NCI-H1092 treated with DMSO at 0.1 percent for 48 hours (cell line): ENCODE results near the gene CAMTA1.
A peak's percentile ranks its signal among the peaks of the same experiment; 100 is the strongest.

Experiments used
- DNase-seq: peaks from one replicate; lab custom pipeline; 2025; lab: John Stamatoyannopoulos, UW

CAMTA1 gene

DNA sequence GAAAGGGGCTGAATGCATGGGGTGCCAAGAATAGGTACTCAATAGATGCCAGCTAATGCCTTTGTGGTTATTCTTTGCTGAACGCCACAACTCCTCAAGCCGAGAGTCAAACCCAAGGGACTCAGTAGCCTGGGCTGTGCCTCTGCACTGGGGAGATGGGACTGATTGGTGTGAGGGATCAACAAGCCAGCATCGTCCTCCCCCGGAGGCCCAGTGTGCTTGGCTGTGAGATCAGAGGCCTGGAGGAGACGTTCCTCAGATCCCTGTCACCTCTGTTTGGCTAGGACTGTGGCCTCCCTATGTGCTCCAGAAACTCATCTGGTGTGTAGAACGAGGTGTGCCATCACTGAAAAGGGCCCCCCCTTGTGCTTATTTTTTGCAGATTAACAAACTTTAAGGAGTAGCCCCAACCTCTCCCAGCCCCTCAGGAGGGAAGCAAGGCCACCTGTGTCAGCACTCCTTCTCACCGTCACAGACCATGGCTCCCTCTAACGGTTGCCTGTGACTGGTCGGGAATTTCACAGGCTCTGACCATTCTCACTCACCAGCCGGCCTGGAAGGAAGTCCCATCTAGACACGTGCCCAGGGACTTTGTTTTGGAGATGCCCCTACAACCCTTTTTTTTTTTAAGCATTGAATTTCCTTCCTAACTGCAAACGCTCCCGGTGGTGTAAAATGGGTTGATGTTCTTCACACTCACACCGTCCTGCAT lies 791.8 kb downstream of the CAMTA1 start:
- DNase-seq = no peak

DNA sequence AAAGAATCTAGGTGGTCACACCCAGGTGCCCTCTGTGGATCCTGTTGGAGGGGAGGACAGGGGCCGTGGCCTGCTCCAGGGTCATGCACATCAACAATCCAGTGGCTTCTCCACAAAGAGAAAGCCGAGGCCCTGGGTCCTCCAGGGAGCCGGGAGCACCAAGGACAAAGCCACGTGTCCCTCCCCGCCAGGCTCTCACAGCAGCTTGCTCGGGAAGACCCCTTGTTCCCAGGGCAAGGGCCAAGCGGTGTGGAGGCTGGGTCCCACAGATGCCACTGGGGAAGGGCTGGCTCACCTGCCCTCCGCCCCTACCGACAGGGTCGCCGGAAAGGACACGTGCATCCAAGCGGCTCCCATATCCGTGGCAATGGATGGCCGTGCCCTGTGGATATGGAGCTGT lies 793.0 kb downstream of the CAMTA1 start:
- DNase-seq = no peak

DNA sequence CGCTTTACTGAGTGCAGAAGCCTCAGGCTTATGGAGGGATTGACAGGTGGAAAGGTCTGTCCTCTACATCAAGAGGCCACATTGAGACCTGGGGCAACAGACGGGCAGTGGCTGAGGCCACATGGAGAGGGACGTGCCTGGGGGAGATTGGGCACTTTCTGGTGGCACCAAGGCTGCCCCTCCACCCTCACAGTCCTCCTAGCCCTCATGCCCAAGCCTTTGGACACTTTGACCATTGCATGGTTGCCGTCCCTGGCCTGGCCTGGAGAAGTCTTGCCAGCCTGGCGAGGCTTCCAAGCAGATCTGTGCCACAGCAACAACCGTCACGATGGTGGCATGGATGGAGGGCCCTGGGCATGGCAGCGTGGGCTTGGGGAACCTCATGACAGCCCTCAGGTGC lies 793.8 kb downstream of the CAMTA1 start:
- no peak for DNase-seq

DNA sequence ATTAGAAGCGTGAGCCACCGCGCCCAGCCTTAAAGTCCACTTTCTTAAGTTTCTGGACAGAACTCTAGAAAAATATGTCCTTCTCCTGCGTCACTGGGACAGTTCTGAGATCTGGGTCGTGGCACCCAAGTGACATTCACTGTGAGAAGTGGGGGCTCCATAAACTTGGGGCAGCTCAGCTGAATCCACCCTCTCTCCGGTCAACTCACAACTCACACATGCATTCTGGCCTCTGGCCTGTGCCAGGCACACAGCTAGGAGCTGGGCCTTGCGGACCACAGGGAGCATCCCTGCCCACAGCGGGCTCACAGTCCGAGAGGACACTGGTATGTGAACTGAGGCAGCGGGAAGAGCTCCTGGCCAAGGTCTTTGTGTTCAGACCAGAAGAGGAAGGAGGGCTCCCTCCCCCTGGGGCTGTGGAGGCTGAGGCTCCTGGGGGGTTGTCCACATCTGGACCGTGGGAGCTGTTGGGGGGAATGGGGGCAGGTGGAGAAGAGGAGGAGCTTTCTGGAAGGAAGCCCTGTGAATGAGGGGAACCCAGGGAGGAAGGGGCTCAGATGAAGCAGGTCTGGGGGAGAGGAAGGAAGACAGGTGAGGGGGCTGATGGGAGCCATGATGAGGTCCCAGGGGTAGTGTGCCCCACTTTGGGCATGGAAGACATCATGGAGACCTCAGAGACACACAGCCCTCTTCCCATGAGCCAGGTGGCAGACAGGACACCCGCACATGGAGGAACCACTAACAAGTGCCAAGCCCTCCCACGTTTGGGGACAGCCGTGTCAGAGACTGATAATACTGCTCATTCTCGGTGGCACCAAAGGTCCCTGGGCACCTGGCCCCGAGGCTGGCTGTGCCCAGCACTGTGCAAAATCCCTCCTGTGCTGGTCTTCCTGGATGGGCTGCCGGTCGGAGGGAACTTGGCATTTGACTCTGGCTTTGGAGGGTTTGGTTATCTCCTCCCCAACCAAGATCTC lies 794.9 kb downstream of the CAMTA1 start:
- no peak for DNase-seq

DNA sequence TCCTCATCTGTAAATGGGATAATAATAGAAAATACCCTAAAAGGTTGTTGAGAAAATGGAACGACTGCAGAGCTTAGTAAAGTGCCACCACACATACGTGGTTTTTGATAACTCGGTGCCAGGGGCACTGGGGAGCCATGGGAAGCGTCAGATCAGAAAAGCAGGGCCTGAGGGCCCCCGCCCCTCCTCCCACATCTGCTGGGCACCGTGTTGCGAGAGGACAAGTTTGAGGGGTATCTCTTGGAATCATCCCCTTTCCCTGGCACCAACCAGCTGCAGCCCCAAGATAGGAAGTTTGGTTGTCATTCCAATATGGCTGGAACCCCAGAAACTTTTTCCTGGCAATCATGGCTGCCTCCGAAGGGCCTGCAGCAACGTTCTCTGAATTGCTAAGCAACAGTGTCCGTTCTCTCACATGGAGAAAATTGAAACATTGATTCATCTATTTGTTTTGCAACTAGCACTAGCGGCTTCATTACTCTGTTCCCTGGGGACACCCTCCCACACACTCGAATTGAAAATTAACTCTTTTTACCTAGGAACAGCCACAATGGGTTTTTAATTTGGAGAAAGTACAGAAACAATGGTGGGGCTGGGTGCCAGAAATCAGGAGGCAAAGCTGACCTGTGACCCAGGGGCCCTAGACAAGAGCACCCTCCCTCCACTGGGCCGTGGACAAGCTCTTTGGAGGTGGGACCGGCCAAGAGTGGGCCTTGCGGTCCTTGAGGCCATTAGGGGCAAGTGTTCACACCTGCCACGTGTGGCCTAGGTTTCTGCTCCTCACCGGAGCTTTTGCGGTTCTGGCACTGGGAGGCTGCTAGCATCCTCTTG lies 795.9 kb downstream of the CAMTA1 start:
- peak; percentile 56 for DNase-seq

DNA sequence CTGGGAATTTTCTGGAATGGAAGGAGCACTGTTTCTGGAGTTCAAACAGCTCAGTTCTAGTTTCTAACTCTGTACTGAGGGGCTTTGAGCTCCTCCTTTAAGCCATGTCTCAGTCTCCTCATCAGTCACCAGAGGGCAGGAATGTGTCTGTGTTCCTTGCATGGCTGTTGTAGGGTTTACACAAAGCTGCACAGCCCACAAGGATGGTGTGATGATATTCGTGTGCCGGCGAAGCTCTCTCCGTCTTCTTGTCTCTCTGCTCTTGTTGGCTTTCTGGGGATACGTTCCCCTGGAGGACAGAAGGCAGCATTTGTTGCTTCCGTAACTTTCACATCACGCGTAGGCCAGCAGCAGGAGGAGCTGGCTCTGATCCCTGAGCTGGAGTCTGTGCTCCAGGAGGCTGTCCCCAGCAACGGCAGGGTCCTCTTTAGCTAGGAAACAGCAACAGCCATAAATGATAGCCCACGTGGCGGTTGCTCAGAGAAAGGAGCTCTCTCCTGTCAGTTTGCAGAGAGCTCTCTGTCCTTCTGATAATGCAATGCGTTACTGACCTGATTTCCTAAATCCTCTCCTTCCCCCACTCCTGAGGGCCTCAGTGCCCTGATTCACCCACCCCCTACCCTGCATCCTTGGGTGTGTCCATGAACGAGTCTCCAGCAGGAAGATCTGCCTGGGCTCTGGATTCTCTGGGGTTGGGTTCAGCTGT lies 796.7 kb downstream of the CAMTA1 start:
- peak; percentile 38 for DNase-seq

DNA sequence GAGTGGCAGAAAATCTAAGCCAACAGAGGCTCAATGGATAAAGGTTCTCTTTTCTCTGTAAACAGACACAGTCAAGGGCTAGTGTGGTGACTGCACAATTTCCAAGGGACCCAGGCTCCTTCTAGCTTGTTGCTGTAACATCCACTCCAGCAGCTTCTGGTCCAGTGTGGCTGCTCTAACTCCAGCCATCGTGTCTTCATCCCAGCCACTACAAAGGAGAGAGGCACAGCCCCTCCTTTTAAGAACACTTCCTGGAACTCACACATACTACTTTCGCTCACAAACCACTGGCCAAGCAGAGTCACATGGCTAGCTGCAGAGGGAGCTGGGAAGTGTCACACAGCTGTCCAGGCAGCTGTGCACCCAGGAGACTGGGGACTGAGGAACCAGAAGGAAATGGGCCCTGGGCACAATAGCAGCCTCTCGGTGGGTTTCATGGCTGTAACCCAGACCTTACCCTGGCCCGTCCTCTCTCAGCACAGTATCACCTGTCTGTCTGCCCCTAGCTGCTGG lies 797.3 kb downstream of the CAMTA1 start:
- DNase-seq = no peak

DNA sequence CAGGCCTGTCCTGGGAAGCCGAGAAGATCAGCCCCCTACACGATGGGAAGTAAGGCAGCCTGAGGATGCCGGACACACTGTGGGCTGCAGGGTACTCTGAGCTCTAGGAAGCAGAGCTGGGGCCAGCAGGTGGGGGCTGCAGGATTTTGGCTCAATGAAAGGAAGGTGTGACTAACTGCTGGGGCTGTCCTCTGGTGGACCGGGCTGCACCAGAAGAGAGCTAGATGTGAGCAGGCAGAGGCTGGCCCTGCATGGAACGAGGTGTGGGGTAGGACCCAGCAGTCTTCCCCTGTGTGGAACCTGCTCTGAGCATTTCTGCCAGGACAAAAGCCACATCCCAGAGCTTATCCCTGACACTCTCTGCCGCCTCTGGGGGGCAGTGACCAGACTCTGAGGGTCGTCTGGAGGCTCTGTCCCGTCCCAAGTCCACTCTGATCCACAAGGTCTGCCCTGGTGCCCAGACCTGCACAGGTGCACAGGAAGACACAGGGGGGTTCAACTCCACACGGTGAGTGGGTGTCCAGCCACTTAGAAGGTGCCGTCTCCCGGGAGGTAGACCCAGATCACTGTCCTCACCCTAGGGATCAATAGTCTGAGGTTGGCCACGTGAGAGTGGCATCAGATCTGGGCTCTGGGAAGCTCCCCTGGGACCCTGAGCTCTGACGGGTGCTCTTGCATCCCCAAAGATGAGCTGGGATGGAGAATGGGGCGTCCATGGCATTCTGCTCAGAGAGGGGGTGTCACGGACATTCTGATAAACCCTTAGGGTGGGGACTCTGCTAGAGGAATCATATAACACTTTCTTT lies 798.2 kb downstream of the CAMTA1 start:
- no peak for DNase-seq

DNA sequence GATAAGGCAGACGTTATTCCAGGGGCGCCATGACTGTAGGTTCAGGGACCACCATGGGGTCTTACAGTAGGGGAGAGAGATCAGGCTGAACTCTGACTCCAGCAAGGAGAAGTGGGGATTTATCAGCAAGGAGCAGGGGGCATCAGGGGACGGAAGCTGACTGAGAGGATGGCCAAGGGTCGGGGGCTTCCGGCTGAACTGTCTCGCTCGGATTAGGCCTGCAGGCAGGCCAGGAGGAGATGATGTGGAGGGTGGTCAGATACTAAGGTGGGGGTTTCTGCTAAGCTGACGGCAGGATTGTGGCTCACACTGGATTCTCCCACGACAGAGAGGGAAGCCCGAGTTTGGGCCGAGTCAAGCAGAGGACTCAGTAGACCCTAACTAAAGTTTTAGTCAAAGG lies 798.9 kb downstream of the CAMTA1 start:
- no peak for DNase-seq

DNA sequence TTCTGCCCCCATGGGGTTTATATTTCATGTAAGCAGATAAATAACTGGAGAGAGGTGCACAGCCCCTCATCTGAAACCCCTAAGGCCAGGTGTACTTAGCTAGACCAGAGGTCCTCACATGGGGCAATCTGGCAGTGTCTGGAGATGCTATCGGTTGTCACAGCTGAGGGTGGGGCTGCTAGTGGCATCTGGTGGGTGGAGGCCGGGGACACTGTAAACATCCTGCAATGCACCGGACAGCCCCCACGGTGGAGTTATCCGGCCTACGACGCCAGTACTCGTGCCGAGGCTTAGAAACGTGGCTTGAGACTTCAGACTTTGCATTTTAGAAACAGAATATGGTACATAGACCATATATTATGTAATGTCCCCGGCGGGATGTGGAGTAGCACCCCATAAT lies 799.4 kb downstream of the CAMTA1 start:
- no peak for DNase-seq

DNA sequence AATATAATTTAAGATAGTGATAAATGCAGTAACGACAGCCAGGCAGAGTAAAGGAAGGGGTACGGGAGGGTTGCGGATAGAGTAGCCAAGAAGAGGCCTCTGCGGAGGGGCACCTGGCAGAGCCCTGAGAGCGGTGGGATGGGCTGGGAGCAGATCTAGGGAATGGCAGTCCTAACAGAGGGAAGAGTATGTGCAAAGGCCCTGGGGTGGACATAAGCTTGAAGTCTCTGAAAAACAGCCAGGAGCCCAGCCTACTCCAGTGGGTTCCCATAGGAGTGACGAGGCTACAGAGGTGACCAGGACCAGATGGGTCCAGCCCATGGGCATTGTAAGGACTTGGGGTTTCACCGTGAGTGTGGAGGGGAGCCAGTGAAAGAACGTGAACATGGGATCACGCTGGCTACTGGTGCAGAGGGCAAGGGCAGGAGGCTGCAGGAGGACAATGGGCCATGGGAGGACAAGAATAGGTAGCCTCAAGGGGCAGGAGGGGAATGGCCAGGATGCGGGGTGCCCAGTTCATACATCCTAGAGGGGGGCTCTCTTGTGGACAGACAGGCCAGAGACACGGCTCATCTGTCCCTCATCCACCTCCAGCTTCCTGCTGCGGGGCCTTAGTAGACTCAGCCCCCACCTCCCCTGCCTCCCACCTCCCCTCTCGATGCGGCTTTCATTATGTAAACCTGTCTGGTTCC lies 800.1 kb downstream of the CAMTA1 start:
- no peak for DNase-seq

DNA sequence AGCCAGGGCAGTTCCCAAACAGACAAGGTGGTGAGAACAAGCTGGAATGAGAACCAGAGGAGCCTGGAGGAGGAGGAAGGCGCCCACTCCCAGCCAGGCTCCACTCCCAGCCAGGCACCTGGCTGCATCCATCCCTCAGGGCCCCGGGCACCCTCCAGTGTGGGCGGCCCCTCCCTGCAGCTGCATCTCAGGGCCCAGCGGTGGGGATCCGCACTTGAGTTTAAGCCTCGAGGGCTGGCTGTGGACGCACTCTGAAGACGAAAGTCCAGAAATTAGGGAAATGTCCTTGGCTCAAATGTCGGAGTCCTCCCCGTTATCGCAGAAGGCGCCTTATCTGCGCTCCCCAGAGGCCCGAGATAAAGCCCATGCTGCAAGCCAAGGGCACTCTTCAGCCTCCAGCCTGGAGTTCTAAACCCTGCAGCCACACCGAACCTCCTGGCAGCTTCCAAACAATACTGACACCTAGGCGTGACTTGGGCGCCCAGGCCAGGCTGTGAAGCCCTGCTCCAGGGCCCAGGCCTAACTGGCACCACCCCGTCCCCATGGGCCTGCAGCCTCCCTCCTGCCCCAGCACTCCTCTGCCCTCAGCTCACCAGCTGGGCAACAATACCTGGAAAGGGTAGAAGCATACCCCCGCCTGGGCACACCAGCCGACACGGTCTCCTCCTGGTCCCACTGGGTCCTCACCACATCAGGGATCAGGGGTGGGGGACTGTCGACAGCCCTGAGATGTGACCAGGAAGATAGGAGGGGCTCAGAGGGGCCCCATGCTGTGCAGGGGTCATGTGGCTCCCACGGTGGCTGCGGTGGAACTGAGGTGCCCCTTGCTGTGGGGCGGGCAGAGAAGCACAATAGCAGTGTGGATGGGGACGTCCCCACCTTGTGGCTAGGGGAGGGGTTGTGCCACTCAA lies 801.0 kb downstream of the CAMTA1 start:
- DNase-seq = no peak

DNA sequence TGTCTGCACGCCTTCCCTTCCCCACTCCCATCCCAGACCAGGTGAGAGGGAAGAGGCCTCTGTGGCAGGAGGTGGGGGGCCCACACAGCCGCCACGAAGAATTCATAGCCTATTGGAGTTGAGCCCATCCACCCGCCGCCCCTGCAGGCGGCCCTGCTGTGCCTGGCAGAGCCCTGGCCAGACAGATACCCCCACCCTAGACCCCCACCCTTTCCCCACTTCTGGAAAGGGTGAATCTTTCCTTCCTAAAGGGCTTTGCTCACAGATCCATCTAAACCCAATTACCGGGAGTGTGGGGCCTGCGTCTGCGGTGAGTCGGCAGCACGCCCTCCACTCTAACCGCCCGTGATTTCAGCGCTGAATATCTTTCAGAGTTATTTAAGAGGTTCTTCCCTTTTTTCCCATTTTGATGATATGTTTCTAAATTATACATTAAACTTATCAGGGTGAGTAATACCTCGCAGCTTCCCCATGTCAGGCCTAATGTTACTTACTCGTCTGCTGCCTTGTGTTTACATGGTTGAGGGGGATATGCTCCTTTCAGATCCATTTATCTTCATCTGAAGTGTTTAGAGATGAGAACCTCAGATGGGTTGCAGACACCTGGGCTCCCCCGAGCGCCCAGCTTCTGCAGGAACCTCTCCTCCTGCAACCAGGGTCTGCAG lies 802.0 kb downstream of the CAMTA1 start:
- peak; percentile 50 for DNase-seq

DNA sequence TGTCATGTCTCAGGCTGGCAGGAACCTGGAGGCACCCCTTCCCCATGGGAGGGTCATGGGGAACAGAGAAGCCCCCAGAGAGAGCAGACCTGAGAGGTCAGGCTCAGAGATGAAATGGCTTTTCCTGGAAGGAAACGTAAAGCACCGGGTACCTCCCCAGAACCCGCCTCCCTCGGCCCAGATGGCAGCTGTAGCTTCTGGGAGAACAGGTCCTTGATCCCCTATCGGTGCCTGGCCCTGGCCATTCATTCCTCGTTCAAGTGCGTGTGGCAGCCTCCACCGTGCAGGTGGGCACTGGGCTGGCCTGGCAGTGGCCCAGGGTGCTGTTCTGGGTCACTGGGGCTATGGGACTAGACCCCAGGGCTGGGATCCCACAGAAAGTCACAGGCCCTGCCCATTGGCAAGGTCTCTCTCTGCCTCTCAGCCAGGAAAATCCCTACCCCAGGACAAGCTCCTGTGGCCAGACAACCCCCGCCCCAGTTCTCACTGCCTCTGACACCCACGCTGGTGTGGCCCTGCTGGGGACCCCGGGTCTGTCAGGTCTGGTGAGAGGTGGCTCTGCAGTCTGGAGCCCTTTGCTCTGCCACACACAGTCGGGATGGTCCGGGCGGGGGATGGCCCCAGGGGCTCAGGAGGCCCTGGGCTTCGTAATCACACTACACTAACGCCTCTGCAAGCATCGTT lies 802.7 kb downstream of the CAMTA1 start:
- DNase-seq = peak; percentile 54

DNA sequence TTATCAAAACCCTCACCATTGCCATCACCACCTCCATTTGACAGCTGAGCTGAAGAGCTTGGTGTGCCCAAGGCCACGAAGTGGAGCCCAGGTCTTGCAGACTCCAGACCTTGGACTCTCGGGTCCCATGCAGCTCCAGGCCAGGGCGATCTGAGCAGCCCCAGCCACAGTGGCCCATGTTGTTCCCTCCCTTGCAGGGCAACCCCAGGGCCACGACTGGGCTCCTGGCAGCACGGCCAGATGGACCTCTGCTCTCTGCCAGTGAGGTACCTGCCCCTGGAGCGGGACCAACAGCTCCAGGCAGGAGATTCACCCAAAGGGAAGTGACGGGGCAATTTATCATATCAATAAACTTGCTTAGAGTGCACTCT lies 803.2 kb downstream of the CAMTA1 start:
- no peak for DNase-seq

DNA sequence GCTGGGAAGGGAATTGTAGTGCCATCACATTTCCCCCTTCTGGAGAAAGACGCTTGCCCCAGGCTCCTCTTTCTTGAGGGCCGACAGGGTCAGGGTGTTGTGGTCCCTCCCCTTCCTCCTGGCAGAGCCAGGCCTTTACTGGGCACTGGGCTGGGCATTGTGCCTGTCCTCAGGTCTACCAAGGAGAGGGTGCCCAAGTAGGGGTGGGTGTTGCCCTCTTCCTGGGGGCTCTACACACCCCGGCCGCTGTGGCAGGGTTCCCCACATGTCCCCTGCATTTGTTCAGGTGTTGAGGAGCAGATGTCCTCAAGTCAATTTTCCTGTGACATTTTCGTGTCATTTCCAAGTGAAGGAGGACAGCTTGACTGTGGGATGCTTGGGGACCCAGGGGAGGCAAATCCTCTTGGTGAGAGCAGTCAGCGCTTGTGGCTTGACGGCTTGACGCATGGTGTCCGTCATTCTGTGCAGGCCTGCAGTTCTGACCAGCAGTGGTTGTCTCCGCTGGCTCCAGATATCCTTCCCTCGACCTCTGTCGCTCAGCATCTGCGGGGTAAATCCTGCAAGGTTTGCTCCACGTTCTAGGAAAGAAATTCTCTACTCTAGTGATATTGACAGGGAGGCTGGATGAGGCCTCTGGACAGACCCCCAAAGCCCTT lies 804.0 kb downstream of the CAMTA1 start:
- DNase-seq = no peak

DNA sequence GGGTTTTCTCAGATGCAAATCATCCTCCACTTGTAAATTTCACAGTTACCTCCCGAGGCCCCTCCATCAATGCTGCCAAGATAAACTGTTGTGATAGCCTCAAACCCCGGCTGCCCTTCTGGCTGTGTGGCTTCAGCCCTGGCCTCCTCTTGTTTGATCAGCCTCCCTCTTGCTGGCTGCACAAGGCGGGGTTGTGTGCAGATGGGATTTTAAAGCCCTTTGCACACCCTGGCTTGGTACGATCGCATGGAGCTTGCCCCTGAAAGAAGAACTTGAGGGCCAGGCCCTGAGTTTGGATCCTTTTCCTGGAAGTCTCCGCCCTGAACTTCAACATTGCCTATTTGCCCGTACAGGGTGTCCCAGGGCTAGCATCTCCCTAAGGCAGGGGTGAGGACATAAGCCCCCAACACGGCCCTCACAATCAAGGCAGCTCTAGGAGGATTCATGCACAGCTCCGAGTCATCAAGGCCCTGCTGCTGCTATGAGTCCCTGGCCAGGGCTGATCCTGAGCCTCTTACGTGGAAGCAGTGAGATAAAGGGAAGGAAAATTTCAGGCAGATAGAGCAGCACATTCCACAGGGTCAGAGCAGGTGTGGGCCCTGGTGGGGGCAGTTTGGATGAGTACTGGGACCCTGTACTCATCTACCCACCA lies 804.6 kb downstream of the CAMTA1 start:
- DNase-seq = no peak
